ENCODE data around the gene CFAP210. TPM values are rescaled to one million over a fixed set of nuclear protein-coding genes. Genes with fewer than 3 reads are reported as not detected.

Gene CFAP210
- total RNA-seq, 1 experiment from 2014 or later: not detected

- no peak for DNase-seq (ENCODE audit: low read depth)
Measured at GRCh38 chr2:169673921-169674320, 20.3 kb downstream of the CFAP210 start.

- no peak for DNase-seq (ENCODE audit: low read depth)
Measured at GRCh38 chr2:169673106-169673505, 21.1 kb downstream of the CFAP210 start.

GRCh38 chr2:169672406-169672805 lies 21.8 kb downstream of the CFAP210 start:
- DNase-seq (ENCODE audit: low read depth): no peak

DNA sequence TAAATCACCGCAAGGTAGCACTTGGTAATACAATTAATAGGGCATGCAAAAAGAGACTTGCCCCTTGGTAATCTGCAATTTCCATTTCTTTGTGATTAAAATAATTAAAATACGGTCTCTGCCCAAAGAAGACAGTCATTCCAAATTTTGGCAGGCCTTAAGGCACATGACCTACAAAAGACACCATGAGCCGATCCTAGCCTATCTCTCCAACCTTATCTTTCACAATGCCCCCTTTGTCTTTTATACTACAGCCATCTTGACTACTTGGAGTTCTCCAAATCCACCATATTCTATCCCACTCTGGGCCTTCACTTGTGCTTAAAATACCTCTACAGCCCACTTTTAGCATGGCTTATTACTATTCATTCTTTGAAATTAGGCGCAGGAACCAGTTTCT lies 23.3 kb downstream of the CFAP210 start:
- DNase-seq (ENCODE audit: low read depth): no peak

GRCh38 chr2:169670215-169670651 lies 24.0 kb downstream of the CFAP210 start:
- DNase-seq (ENCODE audit: low read depth): peak; percentile 19

DNA sequence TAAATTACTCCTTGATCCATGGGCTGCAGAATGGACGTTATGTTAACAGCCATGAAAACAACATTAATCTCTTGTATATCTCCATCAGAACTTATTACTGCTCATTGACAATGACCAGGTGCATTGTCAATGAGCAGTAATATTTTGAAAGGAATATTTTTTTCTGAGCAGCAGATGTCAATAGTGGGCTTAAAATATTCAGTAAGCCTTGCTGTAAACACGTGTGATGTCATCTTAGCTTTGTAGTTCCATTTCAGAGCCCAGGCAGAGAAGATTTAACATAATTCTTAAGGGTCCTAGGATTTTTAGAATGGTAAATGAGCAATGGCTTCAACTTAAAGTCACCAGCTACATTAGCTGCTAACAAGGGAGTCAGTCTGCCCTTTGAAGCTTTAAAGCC lies 26.6 kb downstream of the CFAP210 start:
- no peak for DNase-seq (ENCODE audit: low read depth)

DNA sequence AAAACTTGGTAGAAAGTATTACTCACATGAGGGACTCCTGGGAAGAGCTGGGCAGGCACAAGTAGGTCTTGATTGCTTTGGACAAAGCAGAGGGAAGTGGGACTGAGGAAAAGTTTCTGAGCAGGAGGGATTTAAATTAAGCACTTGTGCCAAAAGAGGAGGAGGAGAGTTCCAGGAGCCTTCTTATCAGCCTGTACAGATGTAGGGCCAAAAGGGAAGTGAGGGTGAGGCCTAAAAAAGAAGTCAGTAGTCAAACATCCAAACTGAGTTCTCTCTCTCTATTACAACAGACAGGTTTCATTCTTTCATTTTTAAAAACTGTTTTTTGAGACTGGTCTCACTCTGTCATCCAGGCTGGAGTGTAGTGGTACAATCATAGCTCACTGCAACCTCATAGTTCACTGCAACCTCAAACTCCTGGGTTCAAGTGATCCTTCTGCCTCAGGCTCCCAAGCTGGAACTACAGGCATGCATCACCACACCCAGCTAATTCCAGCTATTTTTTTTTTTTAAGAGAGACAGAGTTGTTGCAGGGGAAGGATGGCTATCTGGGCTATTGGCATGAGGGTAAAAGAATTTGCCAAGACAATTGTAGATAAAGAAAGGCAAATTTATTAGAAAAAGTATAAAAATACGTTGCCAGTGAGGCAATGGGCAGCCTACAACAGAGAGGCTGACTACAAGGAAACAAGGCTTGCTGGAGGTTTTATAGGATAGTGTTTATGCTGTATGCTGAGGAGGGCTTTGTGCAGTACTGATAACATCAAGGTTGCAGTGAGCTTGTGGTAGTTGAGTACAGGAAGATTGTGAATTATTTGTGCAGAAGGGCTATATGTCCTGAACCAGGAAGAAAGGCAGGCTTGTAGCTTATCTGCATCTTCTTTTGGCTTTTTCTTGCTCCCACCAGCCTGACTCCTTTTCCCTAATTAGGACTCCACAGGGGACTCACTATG lies 29.0 kb downstream of the CFAP210 start:
- DNase-seq (ENCODE audit: low read depth): no peak

DNA sequence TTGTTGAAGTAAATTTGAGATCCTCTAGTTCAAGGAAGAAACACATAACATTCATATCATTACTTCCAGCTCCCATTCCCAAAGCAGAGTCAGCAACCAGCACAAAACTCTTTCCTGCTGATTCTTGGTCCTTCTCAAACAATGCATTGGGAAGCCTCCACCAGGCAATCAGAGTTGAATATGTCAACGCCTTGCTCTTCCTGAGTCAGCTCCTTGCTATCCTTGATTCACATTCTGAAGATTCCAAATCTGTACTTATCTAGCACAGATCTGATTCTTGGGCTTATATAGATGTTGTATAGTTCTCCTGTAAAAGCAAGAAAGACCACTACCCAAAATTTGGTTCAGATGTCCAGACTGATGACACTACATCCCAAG lies 29.6 kb downstream of the CFAP210 start:
- DNase-seq (ENCODE audit: low read depth): no peak

DNA sequence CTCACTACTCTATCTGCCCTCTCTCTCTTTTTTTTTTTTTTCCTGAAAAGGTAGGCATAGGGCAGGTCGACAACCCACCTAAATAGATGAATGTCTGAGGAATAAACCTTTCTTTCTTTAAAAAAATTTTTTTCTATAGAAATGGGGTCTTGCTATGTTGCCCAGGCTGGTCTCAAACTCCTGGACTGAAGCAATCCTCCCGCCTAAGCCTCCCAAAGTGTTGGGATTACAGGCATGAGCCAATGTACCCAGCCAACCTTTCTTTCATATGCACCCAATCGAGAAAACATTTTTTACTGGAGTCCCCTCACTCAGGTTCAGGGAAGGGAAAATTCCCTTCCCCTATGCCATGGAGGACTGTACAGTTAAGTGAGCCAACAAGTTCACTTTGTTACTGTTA lies 31.0 kb downstream of the CFAP210 start:
- DNase-seq (ENCODE audit: low read depth): no peak

- DNase-seq (ENCODE audit: low read depth): no peak
Measured at GRCh38 chr2:169662744-169663143, 31.5 kb downstream of the CFAP210 start.

DNA sequence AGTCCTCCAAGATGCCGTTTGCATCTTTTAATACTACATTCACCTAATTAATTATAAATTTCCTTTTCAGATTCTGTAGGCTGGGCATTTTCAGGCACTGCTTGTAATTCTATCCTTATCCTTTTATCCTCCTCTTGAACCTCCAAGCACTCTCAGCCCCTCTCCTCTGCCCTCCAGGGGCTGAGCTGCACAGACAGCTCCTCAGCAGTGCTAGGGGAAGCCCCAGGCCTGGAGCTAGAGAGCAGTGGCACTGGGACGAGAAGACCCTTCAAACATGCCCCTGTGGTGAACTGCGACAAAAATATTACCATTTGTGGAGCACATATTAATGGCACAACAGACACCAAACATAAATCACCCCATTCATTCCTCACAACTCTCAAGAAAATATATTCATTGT lies 32.9 kb downstream of the CFAP210 start:
- DNase-seq (ENCODE audit: low read depth): no peak

- no peak for DNase-seq (ENCODE audit: low read depth)
Measured at GRCh38 chr2:169659320-169659719, 34.9 kb downstream of the CFAP210 start.

DNA sequence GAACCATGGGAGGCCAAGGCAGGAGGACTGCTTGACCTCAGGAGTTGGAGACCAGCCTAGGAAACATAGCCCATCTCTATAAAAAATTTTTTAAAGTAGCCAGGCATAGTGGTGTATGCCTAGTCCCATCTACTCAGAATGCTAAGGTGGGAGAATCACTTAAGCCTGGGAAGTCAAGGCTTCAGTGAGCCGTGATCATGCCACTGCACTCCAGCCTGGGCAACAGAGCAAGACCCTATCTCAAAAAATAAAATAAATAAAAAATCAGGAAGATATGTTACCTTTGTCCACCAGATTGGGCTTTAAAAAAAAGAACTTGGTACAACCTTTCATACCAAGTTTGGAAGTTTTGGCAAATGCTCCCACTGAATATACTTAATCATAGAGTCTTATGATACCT lies 35.3 kb downstream of the CFAP210 start:
- no peak for DNase-seq (ENCODE audit: low read depth)

- DNase-seq (ENCODE audit: low read depth): no peak
Measured at GRCh38 chr2:169656164-169656563, 38.0 kb downstream of the CFAP210 start.

GRCh38 chr2:169653636-169654035 lies 40.6 kb downstream of the CFAP210 start:
- no peak for DNase-seq (ENCODE audit: low read depth)

- no peak for DNase-seq (ENCODE audit: low read depth)
Measured at GRCh38 chr2:169649278-169649677, 44.9 kb downstream of the CFAP210 start.

- no peak for DNase-seq (ENCODE audit: low read depth)
Measured at GRCh38 chr2:169647496-169647895, 46.7 kb downstream of the CFAP210 start.

- DNase-seq (ENCODE audit: low read depth): no peak
Measured at GRCh38 chr2:169644173-169644572, 50.0 kb downstream of the CFAP210 start.

- no peak for DNase-seq (ENCODE audit: low read depth)
Measured at GRCh38 chr2:169641464-169641863, 52.7 kb downstream of the CFAP210 start.

- no peak for DNase-seq (ENCODE audit: low read depth)
Measured at GRCh38 chr2:169640104-169640503, 54.1 kb downstream of the CFAP210 start.

DNA sequence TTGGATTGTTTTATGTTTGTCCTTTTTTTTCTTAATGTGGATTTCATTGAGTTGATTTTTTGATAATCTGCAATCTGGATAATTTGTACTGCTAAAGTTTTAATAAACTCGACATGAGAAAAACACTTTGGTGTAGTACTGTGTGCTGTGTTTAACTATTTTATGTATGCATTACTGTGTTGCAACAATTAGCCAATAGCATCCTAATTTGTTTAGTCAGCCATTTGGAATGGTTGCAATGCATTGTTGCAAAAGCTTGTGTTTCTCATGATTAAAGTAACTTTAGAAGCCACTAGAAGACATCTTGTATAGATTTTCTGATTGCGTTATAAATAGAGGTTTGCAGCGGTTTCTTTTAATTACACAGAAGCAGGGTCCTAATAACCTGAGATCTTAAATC lies 56.6 kb downstream of the CFAP210 start:
- DNase-seq (ENCODE audit: low read depth): peak; percentile 31

DNA sequence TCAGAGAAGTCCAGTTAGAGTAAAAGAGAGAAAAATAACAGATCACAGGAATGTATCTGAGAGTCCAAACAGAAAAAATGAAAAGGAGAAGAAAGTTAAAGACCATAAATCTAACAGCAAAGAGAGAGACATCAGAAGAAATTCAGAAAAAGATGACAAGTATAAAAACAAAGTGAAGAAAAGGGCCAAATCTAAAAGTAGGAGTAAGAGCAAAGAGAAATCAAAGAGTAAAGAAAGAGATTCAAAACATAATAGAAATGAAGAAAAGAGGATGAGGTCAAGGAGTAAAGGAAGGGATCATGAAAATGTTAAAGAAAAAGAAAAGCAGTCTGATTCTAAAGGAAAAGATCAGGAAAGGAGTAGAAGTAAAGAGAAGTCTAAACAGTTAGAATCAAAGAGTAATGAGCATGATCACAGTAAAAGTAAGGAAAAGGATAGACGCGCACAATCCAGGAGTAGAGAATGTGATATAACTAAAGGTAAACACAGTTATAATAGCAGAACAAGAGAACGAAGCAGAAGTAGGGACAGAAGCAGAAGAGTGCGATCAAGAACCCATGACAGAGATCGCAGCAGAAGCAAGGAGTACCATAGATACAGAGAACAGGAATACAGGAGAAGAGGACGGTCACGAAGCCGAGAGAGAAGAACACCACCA lies 57.6 kb downstream of the CFAP210 start:
- no peak for DNase-seq (ENCODE audit: low read depth)

GRCh38 chr2:169625781-169626180 lies 68.4 kb downstream of the CFAP210 start:
- no peak for DNase-seq (ENCODE audit: low read depth)
